GM21619 (cell line): ENCODE measurements around the gene NR2E3.

Experiments used
- ATAC-seq: cut with Tn5 transposase; IDR thresholded peaks from one replicate; pipeline ENCODE4 v1.9.1; 2021; ENCODE audit not compliant: unreplicated experiment

The NR2E3 gene

GRCh38 chr15:71810256-71811035 is at the start of gene NR2E3:
Gene NR2E3, plus strand, starts transcription at chr15:71810554. Its CDS starts 190 bp downstream, at chr15:71810744.
- no peak for ATAC-seq

- no peak for ATAC-seq
Observed at GRCh38 chr15:71760852-71761251, 49.5 kb upstream of the NR2E3 start.

GRCh38 chr15:71761649-71762048 is 48.7 kb upstream of the NR2E3 start:
- ATAC-seq, result no peak

DNA sequence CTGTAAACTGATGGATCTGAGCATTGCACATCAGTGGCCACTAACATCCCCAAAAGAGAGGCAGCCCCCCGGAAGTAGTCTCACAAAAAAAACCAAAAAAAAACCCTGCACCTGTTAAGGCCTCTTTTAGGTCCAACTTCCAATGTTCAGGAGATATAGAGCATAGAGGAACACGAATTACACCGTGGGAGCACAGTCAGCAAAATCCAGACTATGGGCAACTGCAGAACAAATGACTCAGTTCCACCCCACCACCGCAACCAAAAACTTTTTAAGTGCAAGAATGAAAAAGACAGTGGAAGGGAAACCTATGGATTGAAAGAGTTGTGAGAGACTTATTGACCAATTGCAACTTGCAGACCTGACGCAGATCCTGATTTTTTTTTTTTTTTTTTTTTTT is 42.2 kb upstream of the NR2E3 start:
- ATAC-seq, result no peak

DNA sequence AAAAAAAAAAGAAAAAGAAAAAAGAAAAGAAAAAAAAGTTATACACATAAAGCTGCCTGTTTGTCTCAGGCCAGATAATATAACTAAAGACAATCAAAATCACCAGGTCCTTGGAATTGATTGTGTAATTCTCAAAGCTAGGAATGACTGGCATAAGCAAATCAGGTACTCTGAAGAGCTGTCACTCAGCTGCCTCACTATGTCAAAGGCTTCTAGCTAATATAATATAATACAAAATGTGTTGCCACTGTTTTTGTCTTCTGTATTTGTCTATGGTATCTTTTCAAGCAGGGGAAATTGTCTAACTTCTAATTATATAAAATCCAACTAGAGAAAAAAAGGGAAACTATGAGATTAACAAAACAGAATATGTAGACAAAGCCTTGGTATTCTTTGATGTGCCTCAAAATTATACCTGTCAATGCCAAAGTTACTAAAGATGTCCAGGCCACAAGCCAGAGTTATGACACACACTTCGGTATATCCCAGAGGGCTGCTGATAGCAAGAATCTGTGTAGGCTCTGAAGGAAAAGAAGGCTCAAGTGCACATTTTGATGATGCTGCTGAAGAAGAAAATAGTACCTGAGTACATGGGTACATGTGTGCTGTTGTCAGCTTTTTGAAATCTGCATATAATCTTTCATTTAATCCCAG is 37.0 kb upstream of the NR2E3 start:
- ATAC-seq, result no peak

DNA sequence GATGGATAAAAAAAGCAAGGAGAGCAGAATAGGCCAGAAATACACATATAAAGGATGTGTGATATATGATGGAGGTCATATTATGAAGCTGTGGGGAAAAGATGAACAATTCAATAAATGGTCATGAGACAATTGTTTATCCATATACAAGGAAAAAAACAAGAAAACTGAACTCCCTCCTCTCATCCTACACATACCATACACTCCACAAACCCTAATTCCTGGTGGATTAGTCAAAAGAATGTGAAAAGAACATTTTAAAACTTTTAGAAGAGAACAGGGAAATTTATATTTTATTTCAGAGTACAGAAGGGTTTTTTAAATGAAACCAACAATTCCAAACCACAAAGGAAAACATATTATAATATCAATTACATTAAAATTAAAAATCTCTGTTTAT is 34.5 kb upstream of the NR2E3 start:
- no peak for ATAC-seq

DNA sequence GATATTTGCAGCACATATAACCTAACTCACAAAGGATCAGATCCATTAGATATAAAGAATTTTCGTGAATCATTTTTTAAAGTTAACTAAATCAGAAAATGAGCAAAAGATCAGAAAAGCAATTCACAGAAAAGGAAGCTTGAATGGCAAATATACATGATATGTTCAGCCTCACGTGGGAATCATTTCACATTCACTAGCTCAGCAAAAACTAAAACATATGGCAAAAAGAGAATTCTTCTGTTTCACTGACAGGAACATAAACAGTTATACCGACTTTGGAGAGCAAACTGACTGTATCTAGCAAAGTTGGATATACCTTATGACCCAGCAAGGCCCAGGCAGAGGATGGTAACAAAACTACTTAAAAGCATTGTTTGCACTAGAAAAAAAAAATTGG is 34.0 kb upstream of the NR2E3 start:
- no peak for ATAC-seq

DNA sequence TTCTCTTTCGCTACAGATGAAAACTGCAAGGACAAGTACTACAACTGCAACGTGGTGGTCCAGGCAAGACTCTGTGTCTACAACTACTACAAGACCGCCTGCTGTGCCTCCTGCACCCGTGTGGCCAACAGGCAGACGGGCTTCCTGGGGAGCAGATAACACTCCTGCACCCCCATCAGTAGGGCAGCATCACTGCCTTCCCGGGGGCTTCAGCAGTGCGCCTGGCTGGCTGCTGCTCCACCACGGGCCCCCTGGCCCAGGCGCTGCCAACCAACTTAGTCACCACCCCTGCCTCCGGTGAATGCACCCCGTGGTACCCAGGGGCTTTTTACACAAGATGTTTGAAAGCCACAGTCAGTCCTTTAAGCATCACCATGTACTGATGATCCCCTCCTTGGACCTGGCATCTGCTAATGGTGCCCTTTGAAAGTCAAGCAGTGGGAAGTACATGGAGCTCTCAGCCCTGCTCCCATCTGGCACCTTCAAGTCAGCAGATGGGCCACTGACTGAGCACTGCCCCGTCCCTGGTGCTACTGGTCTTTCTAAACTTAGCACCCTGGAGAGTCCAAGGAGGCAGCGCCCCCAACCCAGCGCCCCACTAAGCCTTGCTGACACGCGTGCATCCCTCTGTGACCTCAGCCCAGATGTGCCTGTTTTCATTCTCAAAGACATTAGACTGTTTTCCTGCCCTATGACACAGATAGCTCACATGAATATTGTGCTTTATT is 33.0 kb upstream of the NR2E3 start:
- no peak for ATAC-seq

GRCh38 chr15:71779073-71779797 is 31.1 kb upstream of the NR2E3 start:
- ATAC-seq, result no peak

DNA sequence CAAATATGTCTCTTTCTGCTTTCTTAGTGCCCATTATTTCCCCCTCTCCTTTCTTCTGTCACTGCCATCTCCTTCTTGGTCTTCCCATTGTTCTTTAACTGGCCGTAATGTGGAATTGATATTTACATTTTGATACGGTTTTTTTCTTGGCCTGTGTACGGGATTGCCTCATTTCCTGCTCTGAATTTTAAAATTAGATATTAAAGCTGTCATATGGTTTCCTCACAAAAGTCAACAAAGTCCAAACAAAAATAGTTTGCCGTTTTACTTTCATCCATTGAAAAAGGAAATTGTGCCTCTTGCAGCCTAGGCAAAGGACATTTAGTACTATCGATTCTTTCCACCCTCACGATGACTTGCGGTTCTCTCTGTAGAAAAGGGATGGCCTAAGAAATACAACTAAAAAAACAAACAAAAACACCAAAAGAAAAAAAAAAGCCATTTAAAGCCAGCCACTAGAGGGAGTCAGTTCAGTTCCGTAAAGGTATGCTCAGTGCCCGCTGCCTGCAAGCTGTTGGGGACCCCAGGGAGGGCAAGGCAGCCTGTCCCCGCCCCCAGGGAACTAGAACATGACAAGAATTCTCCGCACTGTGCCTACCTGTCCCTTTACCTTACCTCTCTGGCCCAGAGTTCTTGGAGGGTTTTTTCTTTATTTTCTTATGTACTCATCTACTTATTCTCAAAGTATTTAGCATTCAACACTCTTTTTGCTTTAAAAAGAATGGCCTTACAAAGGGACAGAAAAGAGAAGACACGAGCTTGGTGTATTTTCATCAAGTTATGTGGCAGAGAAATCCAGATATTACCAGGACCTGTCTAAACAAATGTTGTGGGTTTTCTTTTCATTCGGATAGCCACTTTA is 30.0 kb upstream of the NR2E3 start:
- ATAC-seq, result no peak

- no peak for ATAC-seq
Observed at GRCh38 chr15:71781179-71781964, 29.0 kb upstream of the NR2E3 start.

GRCh38 chr15:71781965-71782265 is 28.4 kb upstream of the NR2E3 start:
- no peak for ATAC-seq

- ATAC-seq, result no peak
Observed at GRCh38 chr15:71782422-71783165, 27.8 kb upstream of the NR2E3 start.

DNA sequence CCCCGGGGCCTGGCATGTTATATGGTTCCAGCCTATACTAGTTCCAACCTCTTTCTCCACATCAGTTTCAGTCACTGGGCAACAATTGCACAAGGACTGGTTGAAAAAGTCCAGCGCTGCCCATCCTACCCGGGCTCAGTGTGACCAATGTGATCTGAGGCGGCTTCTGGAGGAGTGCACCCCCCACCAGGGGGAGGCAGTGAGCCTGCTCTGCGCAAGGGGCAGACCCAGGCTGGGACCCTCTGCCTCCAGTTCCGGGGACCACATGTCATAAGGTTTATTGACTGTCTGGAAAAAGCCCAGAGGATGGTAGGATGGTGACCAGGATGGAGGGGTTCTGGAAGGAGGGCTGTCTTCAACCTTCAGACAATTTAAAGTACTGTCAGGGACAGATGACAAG is 25.6 kb upstream of the NR2E3 start:
- ATAC-seq, result no peak

DNA sequence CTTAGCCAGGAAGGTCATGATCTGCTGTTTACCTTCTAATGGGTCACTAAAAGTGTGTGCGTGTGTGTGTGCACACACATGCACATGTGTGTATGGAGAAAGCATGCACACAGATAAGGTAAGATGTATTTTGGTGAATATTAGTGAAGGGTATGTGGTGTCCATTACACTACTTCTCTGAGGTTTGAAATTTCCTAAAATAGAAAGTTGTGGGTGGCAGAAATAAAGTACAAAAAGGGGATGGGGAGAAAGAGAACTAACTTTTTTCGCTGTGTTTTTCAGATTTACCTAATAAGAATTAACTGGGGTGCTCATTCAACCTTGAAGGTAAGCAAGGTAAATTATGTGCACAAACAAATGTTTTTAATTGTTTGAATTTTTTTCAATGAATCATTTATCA is 24.4 kb upstream of the NR2E3 start:
- ATAC-seq, result no peak

- no peak for ATAC-seq
Observed at GRCh38 chr15:71786673-71787072, 23.7 kb upstream of the NR2E3 start.

GRCh38 chr15:71788646-71789579 is 21.4 kb upstream of the NR2E3 start:
- no peak for ATAC-seq

- ATAC-seq, result no peak
Observed at GRCh38 chr15:71789616-71790015, 20.7 kb upstream of the NR2E3 start.
